HTERT RPE-1 (cell line): ENCODE measurements around the gene GATA1.

Experiments
- in situ Hi-C: fragments of 300-500 bp; cut with MboI; formaldehyde crosslinking; loops from 4 replicates; pipeline ENCODE4 v1.14.3; 2020; ENCODE audit warnings: low sequenced_read_pairs

Gene GATA1

DNA sequence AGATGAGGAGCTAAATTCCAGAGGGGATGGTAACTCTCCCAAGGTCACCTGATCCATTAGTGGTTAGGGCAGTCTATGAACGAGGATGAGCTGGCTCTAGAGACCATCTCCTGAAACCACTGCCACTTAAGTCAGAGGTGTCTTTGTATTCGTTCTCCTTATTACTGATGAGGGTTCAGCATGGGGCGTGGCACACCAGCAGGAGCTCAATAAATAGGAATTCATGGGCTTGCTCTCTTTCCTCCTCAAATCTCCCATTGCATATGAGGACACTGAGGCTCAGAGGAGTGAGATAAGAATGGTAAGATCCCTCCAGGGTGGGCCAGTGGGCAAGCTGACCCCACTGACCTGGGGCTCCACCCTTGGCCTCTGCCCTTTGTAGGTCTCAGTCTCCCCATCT is 1.7 kb upstream of the GATA1 start:
- in situ Hi-C loops: no loop called here

DNA sequence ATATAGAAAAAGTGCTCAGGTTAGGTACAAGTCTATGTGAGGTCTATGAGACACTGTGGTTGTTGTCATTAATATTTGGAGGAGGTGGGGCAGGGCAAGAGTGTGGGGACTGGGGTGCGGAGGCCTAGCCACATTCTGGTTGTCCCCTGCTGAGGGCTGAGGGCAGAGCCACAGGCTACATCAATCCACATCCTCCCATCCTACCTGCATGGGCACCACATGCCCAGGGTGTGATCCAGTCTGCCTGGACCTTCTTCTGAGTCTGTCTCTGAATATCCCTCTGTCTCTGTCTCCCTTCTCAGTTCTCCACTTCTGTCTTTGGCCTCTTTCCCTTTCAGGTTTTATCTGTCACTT is 1.2 kb upstream of the GATA1 start:
- in situ Hi-C loops: no loop called here

DNA sequence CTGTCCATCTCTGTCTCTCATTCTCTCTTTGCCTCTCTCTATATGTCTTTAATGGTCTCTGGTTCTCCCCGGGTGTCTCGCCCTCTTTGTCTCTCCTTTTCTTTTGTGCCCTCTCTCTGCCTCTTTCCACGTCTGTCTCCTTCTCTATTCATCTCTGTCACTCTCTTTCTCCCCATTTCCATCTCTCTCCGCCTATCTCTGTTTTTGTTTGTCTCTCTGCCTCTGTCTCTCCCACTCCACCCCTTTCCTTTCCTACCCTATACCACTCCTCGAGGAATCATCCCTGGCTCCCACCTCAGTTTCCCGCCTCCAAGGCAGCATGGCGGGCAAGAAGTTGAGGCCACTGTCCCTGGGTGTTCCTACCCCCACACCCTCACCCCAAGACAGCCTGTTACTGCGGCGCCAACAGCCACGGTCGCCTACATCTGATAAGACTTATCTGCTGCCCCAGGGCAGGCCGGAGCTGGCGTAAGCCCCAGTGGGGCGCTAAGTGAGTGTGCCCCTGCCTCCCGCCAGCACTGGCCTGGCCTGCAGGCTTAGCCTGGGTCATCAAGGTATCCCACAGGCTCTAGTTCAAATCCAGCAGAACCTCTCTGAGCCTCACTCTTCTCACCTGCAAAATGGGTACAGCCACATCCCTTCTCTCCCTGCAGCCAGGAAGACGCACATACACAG is 713 bp upstream of the GATA1 start:
- in situ Hi-C loops: no loop called here

DNA sequence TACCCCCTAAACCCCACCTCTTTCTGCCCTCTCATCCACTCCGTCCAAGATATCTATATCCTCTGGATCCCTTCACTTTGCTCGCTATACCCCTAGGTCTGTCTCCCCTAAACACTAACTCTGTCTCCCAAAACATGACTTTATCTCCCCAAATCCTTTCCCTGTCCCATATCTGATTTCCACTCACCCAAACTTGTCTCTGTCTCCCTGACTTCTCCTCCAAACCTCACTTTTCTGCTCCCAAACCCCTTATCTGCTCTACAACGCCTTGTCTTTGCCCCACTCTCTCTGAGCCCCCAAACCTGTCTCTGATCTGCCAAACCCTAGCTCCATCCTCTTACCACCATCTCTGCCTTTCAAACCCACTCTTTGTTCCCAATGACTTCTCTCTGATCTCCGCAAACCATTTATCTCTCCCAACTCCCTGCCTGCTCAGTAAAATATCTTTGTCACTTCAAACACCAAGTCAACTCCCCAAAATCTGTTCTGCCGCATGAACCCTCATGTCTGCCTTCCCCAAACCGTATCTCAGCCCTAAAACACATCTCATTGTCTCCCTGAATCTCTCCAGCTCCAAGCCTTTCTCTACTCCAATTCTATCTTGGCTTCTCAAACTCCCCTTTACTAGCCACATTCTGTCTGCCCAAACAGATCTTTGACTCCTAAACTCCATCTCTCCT is 575 bp downstream of the GATA1 start:
- in situ Hi-C loops: no loop called here

DNA sequence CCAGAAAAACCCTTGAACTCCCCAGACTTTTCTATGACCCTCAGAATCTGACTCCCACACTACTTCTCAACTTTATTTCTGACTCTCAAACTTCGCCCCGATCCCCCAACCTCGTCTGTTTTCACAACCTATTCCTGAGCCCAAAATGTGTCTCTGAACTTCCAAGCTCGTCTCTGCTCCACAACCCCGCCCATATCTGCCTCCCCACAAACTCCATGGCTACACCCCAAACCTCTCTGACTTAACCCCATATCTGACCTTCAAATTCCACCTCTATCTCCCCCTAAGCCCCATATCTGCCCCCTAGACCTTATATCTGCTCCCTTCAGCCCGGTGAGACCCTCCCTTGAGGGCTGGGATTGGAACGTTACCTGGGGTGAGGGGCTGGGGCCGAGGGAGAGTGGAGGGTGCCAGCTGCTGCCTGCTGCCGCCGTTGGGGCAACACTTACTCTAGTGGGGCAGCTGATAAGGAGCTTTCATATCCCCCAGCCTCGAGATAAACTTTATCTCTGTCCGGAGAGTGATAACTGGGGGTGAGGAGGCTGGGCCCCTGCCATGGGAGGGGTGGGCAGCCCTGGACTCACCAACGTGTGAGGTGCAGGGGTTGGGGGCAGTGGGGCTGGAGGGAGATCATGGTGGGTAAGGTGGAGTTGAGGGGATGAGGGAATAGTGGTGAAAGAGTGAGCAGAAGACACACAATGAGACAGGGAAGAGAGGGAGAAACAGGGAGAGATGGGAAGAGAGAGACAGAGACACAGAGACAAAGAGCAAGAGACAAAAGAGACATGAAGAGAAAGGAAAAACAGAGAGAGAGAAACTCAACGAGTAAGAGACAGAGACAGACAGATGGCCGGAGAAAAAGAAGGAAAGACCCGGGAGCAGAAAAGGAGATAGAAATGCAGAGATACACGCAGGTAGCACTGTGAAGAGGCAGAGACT is 1.4 kb downstream of the GATA1 start:
- in situ Hi-C loops: no loop called here

DNA sequence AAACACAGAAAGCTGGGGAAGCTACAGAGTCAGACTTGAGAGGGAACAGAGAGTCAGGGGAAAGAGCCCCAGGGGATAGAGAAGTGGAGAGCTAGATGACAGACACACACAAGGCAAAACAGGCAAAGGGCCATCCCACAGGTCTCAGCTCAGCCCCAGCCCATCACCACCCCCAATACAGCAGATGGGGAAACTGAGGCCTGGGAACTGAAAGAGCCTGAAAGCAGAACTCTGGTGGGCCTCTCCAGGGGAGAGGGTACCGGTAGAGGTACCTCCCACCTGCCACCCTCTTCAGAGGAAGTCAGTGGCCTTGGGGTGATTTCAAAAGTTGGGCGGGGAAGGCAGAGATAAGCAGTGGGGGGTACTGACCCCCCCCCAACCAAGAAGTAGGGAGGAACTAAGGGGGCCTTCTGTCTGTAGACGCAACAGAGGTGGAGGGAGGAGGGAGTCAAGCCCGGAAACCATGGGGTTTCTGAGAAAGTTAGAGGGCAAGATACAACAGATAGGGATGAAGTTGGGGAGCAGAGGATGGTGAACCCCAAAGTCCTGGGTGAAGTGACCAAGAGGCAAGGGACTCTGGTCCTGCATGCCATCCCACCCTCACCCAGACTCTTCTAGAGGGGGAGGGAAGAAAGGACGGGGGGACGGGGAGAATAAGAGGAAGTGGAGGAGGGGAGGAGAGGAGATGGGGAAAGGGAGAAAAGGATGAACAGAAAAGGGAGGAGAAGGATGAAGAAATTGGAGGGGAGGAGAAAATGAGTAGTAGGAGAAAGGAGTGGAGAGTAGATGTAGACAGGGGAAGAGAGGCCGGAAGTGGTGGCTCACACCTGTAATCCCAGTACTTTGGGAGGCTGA is 3.2 kb downstream of the GATA1 start:
- in situ Hi-C loops: no loop called here

DNA sequence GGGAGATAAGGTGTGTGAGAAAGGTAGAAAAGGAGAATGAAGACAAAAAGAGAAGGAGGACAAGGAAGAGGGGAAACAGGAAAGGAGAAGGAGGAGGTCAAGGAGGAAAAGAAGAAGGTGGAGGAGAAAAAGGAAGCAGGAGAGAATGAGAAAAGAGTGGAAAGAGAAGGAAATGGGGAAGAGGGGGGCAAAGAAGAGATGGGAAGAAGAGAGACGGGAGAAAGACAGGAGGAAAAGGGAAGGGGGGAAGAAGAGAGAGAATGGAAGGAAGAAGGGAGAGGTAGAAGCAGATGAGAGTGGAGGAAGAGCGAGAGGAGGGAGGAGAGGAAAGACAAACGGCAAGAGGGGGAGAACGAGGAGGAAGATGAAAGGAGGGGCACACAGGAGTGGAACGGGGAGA is 4.1 kb downstream of the GATA1 start:
- in situ Hi-C loops: no loop called here

DNA sequence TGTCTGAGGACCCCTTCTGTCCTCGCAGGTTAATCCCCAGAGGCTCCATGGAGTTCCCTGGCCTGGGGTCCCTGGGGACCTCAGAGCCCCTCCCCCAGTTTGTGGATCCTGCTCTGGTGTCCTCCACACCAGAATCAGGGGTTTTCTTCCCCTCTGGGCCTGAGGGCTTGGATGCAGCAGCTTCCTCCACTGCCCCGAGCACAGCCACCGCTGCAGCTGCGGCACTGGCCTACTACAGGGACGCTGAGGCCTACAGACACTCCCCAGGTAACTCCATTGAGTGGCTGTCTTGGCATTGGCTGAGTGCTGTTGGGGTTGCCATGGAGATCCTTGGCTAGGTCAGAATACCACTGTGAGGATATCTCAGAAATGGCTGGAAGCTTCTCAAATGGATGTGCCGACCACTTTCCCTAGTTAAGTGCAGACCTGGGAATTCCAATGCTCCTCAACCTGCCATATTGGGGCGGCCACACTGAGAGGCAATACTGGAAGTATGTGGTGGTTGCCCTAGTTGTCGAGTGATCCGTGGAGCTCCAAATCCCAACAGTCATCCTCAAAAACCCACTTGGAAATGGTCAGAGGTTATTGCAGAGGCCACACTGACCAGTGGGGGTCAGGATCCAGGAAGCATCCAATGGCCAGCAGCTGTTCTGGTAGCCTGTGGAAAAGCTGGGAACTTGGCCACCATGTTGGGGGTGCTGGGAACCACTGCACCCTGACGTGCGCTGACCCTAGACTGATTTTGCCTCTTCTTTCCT is 4.9 kb downstream of the GATA1 start:
- in situ Hi-C loops: no loop called here

DNA sequence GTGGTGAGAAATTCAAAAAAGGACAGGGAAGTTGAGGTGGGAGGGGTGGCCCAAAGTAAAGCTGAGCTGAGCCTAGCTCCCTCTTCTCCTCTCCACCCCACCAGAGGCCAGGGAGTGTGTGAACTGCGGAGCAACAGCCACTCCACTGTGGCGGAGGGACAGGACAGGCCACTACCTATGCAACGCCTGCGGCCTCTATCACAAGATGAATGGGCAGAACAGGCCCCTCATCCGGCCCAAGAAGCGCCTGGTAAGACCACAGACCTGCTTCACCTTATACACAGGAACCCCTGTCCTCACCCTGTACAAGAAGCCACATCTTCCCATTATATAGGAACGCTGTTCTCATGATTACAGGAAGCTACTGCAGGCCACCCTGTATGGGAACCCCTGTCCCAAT is 5.8 kb downstream of the GATA1 start:
- in situ Hi-C loops: no loop called here

DNA sequence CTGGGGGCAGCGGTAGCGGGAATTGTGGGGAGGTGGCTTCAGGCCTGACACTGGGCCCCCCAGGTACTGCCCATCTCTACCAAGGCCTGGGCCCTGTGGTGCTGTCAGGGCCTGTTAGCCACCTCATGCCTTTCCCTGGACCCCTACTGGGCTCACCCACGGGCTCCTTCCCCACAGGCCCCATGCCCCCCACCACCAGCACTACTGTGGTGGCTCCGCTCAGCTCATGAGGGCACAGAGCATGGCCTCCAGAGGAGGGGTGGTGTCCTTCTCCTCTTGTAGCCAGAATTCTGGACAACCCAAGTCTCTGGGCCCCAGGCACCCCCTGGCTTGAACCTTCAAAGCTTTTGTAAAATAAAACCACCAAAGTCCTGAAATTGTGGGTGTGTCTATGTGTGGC is 7.5 kb downstream of the GATA1 start:
- in situ Hi-C loops: no loop called here

DNA sequence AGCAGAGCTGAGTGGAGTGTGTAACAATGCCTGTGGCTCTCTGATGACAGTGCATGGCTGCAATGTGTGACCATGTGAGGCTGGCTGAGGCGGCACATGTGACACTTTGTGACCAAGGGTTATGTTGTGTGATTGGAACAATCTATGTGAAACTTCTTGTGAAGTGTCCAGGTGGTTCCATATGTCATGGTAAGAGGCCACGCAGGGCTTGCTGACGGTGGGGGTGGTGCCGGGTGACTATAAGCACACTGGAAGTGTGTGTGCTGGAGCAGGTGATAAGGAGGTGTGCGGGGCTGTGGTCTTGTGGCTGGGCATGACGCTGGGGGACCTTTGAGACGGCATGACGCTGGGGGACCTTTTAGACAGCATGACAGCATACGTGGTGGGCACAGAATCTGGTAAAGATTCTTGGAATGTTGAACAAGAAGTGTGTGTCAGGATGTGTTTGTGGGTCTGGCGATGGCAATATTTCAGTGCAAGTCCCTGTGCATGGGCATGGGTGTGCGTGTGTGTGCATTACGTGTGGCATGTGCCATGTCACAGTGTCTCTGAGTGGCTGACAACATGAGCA is 8.0 kb downstream of the GATA1 start:
- in situ Hi-C loops: no loop called here

DNA sequence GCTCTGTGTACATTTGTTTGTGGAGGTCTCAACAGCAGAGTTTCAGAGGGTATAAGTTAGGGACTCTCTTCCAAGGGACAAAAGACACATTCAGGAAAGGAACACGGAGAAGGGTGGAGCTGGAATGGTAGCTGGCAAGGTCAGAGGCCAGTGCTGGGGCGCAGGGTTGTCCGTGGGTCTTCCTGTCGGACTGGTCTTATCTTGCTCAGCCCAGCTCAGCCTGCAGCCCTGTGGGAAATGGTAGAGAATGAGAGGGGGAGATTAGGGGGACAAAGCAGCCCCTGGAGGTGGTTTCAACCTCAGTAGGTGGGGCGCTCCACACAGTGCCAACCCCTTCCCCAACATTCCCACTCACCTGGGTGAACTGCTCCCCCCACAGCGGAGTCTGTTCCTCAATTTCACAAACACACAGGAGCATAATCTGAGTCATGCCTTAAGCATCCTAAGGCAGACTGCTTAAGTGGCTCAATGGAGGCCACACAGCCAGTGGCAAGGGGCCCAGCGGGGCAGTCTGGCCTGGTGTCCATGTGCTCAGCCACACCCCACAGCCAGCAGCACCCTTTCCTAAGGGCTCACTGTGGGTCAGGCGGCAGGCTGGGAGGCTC is 8.6 kb downstream of the GATA1 start:
- in situ Hi-C loops: no loop called here

DNA sequence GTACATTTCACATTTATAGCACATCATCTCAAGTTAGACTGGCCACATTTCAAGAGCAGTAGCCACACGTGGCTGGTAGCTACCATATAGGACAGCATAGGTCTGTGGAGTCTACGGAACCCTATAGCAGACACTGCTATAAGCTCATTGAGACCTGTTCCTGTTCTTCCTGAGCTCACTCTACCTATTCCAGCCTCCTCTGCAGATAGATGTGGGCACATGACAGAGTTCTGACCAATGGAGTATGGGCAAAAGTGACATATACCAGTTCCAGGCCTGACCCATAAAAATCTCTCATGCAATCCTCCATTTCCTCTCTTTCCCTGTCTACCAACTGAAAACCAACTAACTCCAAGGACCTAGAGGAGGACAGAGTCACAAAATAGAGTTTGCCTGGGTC is 11.9 kb downstream of the GATA1 start:
- in situ Hi-C loops: no loop called here

DNA sequence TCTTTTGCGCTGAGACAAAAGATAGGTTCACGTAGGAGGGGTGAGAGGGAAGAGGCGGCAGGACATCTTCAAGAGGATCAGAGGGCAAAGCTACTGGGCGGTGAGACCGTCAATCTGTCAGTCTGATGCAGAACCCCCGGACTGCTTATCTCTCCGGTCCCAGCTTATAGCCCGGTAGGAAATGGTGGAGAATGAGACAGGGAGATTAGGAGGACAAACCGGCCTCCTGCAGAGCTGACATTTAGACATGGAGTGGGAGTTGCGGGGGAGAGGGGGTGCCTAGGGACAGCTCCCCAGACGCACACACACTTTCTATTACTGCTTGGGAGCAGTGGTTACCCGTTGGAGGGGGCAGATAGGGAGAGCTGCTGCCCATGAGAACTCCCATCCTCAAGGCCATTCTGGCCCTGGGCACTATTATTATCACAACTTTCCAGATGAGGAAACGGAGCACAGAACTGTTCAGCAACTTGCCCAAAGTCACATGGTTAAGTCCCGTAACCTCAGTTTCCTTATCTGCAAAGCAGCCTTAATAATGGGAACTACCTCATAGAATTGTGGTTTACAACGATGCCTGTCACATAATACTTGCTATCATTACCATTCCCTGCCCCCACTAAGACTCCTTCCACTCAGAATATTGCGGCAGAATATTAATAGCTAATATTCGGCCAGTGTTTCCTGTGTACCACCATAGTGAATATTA is 14.3 kb downstream of the GATA1 start:
- in situ Hi-C loops: no loop called here

DNA sequence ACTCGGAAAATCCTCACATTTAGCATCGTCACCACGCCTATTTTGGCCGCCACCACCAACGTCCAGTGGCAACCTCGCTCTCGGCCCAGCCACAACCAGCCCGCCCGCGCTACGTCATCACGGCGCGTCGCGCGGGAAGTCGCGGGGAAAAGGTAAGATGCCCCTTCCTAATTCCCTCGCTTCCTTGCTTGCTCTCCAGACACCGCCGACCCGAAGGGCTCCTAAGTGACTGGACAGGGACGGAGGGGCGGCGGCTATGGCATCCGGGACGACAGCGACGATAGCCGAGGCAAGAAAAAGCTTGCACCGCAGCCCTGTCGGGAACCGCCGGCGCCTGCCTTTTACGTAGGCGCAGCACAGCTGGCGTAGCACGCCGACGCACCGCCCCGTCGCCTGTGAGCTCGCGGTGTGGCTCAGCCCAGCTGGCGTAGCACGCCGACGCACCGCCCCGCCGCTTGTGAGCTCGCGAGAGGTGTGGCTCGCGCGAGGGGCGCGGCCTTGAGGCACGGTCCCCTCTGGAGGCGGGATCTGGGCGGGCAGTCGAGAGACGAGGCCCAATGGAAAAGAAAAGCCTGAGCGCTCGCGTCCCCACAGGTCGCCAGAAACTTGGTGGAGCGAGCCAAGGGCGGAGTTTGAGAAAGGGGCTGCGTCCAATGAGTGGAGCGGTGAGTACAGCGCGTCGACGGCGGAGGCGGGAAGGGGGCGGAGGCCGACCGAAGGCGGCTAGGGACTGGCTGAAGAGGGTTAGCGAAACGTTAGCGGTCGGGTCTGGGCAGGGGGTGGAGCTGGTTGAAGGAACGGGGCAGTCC is 15.1 kb downstream of the GATA1 start, which contains the start of gene HDAC6:
HDAC6 (plus strand) TSS at position 788 of the 809 bp plus-strand sequence. CDS start 626 bp downstream, outside the sequence.
- in situ Hi-C loops: no loop called here

DNA sequence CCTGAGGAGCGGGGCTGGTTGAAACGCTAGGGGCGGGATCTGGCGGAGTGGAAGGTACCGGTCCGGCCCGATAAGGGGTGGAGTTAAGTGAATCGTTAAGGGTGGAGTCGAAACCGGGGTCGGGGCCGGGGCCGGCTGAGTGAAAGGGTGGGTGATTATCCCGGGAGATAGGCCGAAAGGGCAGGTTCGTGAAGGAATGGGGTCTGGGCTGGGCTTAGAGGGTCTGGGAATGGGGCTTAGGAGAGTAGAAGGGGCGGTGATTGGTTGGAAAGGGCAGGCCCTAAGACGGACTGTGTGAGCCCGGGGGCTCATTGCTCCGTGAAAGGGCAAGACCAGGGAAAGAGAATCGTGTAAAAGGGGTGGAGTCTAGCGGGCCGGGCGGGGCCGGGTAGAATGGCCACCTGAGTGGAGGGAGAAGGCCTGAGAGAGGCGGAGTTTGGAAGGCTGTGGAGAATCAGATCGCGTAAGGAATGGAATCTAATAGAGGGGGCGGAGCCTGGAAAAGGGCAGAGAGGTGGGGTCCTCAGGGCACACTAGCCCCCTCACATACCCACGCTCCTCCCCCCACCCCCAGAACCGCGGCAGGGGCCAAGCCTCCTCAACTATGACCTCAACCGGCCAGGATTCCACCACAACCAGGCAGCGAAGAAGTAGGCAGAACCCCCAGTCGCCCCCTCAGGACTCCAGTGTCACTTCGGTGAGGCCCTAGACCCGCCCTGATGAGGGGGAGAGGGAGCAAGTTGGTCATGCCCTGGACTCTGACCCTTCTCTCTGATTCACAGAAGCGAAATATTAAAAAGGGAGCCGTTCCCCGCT is 15.9 kb downstream of the GATA1 start:
- in situ Hi-C loops: no loop called here

DNA sequence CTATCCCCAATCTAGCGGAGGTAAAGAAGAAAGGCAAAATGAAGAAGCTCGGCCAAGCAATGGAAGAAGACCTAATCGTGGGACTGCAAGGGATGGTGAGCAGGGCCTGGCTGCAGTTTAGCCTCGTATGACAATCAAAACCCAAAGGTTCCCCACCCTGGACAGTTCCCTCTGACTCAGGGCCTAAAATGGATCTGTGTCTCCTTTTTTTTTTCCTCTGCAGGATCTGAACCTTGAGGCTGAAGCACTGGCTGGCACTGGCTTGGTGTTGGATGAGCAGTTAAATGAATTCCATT is 16.5 kb downstream of the GATA1 start:
- in situ Hi-C loops: no loop called here
